Measurements from ENCODE around the gene RBL1. TPM values are rescaled to one million over a fixed set of nuclear protein-coding genes. Genes with fewer than 3 reads are reported as not detected.

The RBL1 gene
- total and polyA plus RNA-seq, 2 donors from 2014 or later = 1.3 to 6.5 TPM

DNA sequence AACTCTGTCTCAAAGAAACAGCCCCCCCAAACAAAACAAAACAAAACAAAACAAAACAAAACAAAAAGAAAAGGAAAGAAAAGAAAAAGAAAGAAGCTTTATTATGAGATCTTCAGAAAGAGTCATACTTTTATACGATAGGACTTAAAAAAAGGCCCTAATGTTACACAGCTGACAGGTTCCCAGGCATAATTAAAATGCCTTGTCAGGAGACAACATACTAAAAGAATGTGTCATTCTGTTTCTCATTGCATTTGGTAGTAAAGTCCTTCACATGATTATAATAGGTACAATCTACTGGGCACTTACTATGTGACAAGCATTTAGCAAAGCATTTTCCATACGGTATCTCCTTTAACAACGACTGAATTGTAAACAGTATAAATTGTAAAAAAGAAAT, 46.9 kb upstream of the RBL1 start:
- intact Hi-C loops (cut with DNase I) = no loop called here
- Histone ChIP-seq H3K36me3 (ENCODE audit: control insufficient read depth in 2 of 3, insufficient read depth in 3 of 3, low read length in 3 of 3) (no peaks in the 10 kb centered on the region), H3K4me3 (ENCODE audit: low read length in 3 of 3) (no peak overlapping the region), H3K9me3 (ENCODE audit: control insufficient read depth in 2 of 3, insufficient read depth in 1 of 3, low read length in 3 of 3) (no peaks in the 10 kb centered on the region), H3K27ac (ENCODE audit: low read depth in 2 of 2, low read length in 2 of 2) (no peak overlapping the region), H3K27me3 (ENCODE audit: control insufficient read depth, insufficient read depth, low read length) (no peaks in the 10 kb centered on the region), H3K4me1 (ENCODE audit: control insufficient read depth in 2 of 3, insufficient read depth in 2 of 3, low read depth in 1 of 3, low read length in 3 of 3) (no peaks in the 10 kb centered on the region), H3K9ac (ENCODE audit: low read length in 3 of 3) (no peak overlapping the region)
- TF ChIP-seq, protein P1, sequence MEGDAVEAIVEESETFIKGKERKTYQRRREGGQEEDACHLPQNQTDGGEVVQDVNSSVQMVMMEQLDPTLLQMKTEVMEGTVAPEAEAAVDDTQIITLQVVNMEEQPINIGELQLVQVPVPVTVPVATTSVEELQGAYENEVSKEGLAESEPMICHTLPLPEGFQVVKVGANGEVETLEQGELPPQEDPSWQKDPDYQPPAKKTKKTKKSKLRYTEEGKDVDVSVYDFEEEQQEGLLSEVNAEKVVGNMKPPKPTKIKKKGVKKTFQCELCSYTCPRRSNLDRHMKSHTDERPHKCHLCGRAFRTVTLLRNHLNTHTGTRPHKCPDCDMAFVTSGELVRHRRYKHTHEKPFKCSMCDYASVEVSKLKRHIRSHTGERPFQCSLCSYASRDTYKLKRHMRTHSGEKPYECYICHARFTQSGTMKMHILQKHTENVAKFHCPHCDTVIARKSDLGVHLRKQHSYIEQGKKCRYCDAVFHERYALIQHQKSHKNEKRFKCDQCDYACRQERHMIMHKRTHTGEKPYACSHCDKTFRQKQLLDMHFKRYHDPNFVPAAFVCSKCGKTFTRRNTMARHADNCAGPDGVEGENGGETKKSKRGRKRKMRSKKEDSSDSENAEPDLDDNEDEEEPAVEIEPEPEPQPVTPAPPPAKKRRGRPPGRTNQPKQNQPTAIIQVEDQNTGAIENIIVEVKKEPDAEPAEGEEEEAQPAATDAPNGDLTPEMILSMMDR (IDR thresholded peaks at IDR 0.05; ENCODE audit: borderline replicate concordance, extremely low read depth, insufficient read depth) = no peak
- DNase-seq (no peak), FAIRE-seq (no peak)

DNA sequence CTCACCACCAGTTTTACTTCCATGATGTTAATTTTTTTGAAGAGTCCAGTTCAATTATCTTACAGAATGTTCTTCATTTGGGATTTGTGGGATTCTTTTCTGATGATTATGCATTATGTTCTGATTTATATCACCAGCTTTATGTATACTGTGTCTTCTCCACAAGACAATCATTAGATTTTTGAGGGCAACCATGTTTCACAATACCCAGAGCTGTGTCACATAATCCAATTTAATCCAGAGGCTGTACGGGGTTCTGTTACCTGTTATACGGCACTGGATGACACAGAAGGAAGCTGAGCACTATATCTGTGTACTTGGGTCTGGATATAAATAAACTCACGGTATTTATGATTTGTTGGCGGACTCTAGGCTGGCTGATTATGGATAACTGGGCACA, 41.8 kb upstream of the RBL1 start:
- Histone ChIP-seq H3K4me1 (ENCODE audit: control insufficient read depth in 2 of 3, insufficient read depth in 2 of 3, low read depth in 1 of 3, low read length in 3 of 3) (no peaks in the 10 kb centered on the region), H3K9me3 (ENCODE audit: control insufficient read depth in 2 of 3, insufficient read depth in 1 of 3, low read length in 3 of 3) (no peaks in the 10 kb centered on the region), H3K27me3 (ENCODE audit: control insufficient read depth, insufficient read depth, low read length) (no peaks in the 10 kb centered on the region), H3K4me3 (ENCODE audit: low read length in 3 of 3) (no peak overlapping the region), H3K9ac (ENCODE audit: low read length in 3 of 3) (no peak overlapping the region), H3K27ac (ENCODE audit: low read depth in 2 of 2, low read length in 2 of 2) (no peak overlapping the region), H3K36me3 (ENCODE audit: control insufficient read depth in 2 of 3, insufficient read depth in 3 of 3, low read length in 3 of 3) (no peaks in the 10 kb centered on the region)
- DNase-seq (no peak), FAIRE-seq (no peak)
- intact Hi-C loops (cut with DNase I) = no loop called here
- TF ChIP-seq, protein P1 (IDR thresholded peaks at IDR 0.05; ENCODE audit: borderline replicate concordance, extremely low read depth, insufficient read depth) = no peak

DNA sequence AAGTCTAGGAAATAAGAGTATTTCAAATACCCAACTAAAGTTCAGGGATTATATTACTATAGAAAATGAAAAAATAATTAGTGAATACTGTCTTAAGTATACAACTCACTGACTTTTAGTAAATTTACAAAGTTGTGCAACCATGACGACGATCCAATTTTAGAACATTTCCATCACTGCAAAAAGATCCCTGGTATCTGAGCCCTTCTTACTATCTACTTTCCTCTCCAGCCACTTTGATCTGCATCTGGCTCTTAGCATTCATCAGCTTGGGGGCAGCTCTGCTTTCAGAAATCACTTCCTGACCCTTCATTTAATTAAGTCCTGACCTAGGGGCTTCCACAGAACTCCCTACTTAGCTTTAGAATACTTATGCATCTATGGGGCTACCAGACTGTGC, 38.2 kb upstream of the RBL1 start:
- intact Hi-C loops (cut with DNase I) = no loop called here
- Histone ChIP-seq H3K27me3 (ENCODE audit: control insufficient read depth, insufficient read depth, low read length) (no peaks in the 10 kb centered on the region), H3K4me1 (ENCODE audit: control insufficient read depth in 2 of 3, insufficient read depth in 2 of 3, low read depth in 1 of 3, low read length in 3 of 3) (no peaks in the 10 kb centered on the region), H3K9ac (ENCODE audit: low read length in 3 of 3) (no peak overlapping the region), H3K36me3 (ENCODE audit: control insufficient read depth in 2 of 3, insufficient read depth in 3 of 3, low read length in 3 of 3) (no peaks in the 10 kb centered on the region), H3K9me3 (ENCODE audit: control insufficient read depth in 2 of 3, insufficient read depth in 1 of 3, low read length in 3 of 3) (no peaks in the 10 kb centered on the region), H3K4me3 (ENCODE audit: low read length in 3 of 3) (no peak overlapping the region), H3K27ac (ENCODE audit: low read depth in 2 of 2, low read length in 2 of 2) (no peak overlapping the region)
- TF ChIP-seq, protein P1 (IDR thresholded peaks at IDR 0.05; ENCODE audit: borderline replicate concordance, extremely low read depth, insufficient read depth) = no peak
- DNase-seq = no peak
- FAIRE-seq = no peak

DNA sequence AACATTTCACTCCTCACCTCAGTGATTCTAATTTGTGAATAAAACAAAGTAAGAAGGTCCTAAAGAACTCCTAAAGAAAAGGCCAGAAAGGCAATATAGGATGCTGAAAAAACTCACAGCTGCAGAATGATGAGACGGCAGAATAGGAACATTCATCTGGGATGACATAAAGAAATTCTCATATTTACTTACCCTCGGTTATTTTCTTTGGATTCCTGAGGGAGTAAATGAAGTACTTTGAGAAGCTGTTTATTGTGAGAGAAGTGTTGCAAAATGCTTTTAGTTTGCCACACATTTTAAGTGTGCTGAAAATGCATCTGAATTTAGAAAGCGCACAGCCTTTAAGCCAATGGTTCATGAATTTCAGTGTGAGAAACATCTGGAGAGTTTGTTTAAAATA, 35.7 kb upstream of the RBL1 start:
- no peaks in the 10 kb centered on the region for H3K4me1 ChIP-seq (ENCODE audit: control insufficient read depth in 2 of 3, insufficient read depth in 2 of 3, low read depth in 1 of 3, low read length in 3 of 3)
- DNase-seq (no peak), FAIRE-seq (no peak)
- H3K4me3 ChIP-seq (ENCODE audit: low read length in 3 of 3) = no peak overlapping the region
- H3K27me3 ChIP-seq (ENCODE audit: control insufficient read depth, insufficient read depth, low read length) = no peaks in the 10 kb centered on the region
- no peak overlapping the region for H3K9ac ChIP-seq (ENCODE audit: low read length in 3 of 3)
- no peak overlapping the region for H3K27ac ChIP-seq (ENCODE audit: low read depth in 2 of 2, low read length in 2 of 2)
- intact Hi-C loops (cut with DNase I) = no loop called here
- TF ChIP-seq, protein P1 (IDR thresholded peaks at IDR 0.05; ENCODE audit: borderline replicate concordance, extremely low read depth, insufficient read depth) = no peak
- H3K36me3 ChIP-seq (ENCODE audit: control insufficient read depth in 2 of 3, insufficient read depth in 3 of 3, low read length in 3 of 3) = no peaks in the 10 kb centered on the region
- no peaks in the 10 kb centered on the region for H3K9me3 ChIP-seq (ENCODE audit: control insufficient read depth in 2 of 3, insufficient read depth in 1 of 3, low read length in 3 of 3)
